Smooth muscle cell (in vitro differentiated cells): ENCODE measurements around the gene CDH23. TPM values are rescaled to one million over a fixed set of nuclear protein-coding genes. Genes with fewer than 3 reads are reported as not detected.

ENCODE experiments used
- DNase-seq: peaks from one replicate; lab custom pipeline; 2025; ENCODE audit not compliant: unreplicated experiment; lab: John Stamatoyannopoulos, UW
- H2AFZ ChIP-seq: fragments of 200-600 bp; sonication (generic); 2 replicates; pipeline ENCODE4 v1.6.0; 2016; ENCODE audit warnings: antibody characterized with exemption, low read depth, mild to moderate bottlenecking
- H3F3A ChIP-seq: fragments of 200-600 bp; sonication (generic); 2 replicates; pipeline ENCODE4 v1.6.0; 2017; ENCODE audit warnings: antibody characterized with exemption, low read depth
- H3K27ac ChIP-seq: fragments of 200-600 bp; sonication (generic); 2 replicates; pipeline ENCODE4 v1.5.1; 2016; ENCODE audit warnings: low read depth, mild to moderate bottlenecking
- H3K27me3 ChIP-seq: fragments of 200-600 bp; sonication (generic); 2 replicates; pipeline ENCODE4 v1.6.1; 2016; ENCODE audit warnings: low read depth, mild to moderate bottlenecking
- H3K36me3 ChIP-seq: fragments of 200-600 bp; sonication (generic); 2 replicates; pipeline ENCODE4 v1.5.1; 2016; ENCODE audit warnings: low read depth
- H3K4me1 ChIP-seq: fragments of 200-600 bp; sonication (generic); 2 replicates; pipeline ENCODE4 v1.5.1; 2016; ENCODE audit warnings: low read depth
- H3K4me2 ChIP-seq: fragments of 200-600 bp; sonication (generic); 2 replicates; pipeline ENCODE4 v1.6.0; 2016; ENCODE audit warnings: mild to moderate bottlenecking
- H3K4me3 ChIP-seq: fragments of 200-600 bp; sonication (generic); 2 replicates; pipeline ENCODE4 v1.5.1; 2016; ENCODE audit warnings: mild to moderate bottlenecking
- H3K79me2 ChIP-seq: fragments of 200-600 bp; sonication (generic); 2 replicates; pipeline ENCODE4 v1.6.0; 2016; ENCODE audit warnings: low read depth, mild to moderate bottlenecking
- H3K9ac ChIP-seq: fragments of 200-600 bp; sonication (generic); 2 replicates; pipeline ENCODE4 v1.6.0; 2016; ENCODE audit warnings: low read depth
- H3K9me3 ChIP-seq: fragments of 200-600 bp; sonication (generic); replicated peaks from 2 replicates; pipeline ENCODE4 v1.5.1; 2016; ENCODE audit warnings: low read depth
- H4K20me1 ChIP-seq: fragments of 200-600 bp; sonication (generic); 2 replicates; pipeline ENCODE4 v1.6.0; 2016; ENCODE audit warnings: low read depth
- CTCF ChIP-seq: fragments of 200-600 bp; sonication (generic); IDR thresholded peaks from 2 replicates; pipeline ENCODE4 v1.5.1; 2017; ENCODE audit warnings: borderline replicate concordance, mild to moderate bottlenecking, antibody characterized with exemption; ENCODE audit not compliant: insufficient read depth, poor library complexity, severe bottlenecking
- WGBS: methylation state at CpG from one replicate; pipeline ENCODE4 v1.1.7; 2016; ENCODE audit warnings: low lambda C conversion rate; 5-methylcytosine and 5-hydroxymethylcytosine counted together
- polyA plus RNA-seq: library from polyadenylated mRNA; unstranded; fragments of >200 nt; fragmentation: Nextera tagmentation; extraction: Ambion mirVana; gene quantifications from 2 replicates; pipeline ENCODE4 v1.2.1, GENCODE V29; 2016
- total RNA-seq: library from RNA; depleted of rRNA; stranded (reverse); fragments of >200 nt; gene quantifications from 2 replicates; pipeline ENCODE4 v1.2.3, GENCODE V29; 2014

The CDH23 gene
- total and polyA plus RNA-seq, 2 experiments from 2014 or later = 0.99 to 2.5 TPM

DNA sequence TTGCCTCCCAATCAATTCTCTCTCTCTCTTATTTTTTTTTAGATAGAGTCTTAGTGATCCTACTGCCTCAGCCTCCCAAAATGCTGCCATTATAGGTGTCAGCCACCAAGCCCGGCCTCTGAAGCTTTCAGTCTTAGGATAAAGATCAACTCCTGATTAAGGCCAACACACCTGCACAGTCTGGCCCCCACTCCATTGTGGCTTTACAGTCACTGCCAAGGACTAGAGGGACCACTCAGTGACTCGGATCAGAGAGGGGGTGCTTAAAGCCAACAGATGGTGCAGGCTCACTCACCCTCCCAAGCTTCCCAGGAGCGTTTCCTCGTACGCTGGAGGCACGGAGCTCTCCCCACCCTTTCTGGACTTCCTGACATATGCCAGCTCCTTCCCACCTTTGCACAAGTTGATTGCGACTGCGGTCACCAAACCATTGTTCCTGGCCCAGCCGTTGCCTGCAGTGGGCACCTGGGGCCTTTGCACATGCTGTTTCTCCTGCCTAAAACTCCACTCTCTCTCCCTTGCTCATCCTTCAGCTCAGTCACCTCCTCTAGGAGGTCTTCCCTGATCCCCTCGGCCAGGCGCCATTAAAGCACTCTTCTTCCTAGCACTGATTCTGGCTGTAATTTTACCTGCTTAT lies 1.7 kb upstream of the CDH23 start:
- no peak for DNase-seq
- TF ChIP-seq CTCF = no peak
- Histone ChIP-seq H3K36me3 (no peaks in the 10 kb centered on the region), H3K27ac (no peak overlapping the region), H3F3A (no peaks in the 10 kb centered on the region), H3K9ac (no peak overlapping the region), H3K4me2 (no peak overlapping the region), H4K20me1 (no peaks in the 10 kb centered on the region), H2AFZ (no peak overlapping the region), H3K4me1 (peaks cover 10% of the 10 kb centered on the region), H3K4me3 (no peak overlapping the region), H3K79me2 (no peaks in the 10 kb centered on the region), H3K9me3 (no peaks in the 10 kb centered on the region), H3K27me3 (peaks cover 96% of the 10 kb centered on the region)
- 93% methylated on average over 11 of the region's 11 CpGs for WGBS

DNA sequence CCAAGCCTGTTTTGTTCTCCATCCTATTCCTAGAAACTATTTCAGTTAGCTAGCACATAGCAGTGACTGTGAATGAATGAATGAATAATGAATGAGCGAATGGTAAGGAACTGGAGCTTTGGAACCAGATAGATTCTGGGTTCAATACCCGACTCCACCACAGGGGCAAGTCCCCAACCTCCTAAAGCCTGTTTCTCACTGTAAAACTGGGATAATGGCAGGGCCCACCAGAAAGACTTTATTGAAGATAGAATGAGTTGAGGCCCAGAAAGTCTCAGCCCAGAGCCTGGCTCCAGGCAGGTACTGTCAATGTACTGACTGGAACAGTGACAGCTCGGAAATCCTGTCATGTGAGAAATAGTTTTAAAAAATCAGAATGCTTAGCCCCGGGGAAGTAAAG lies 1.1 kb upstream of the CDH23 start:
- no peaks in the 10 kb centered on the region for H3F3A ChIP-seq
- H3K27ac ChIP-seq = no peak overlapping the region
- H3K4me3 ChIP-seq = no peak overlapping the region
- no peak overlapping the region for H2AFZ ChIP-seq
- H3K9me3 ChIP-seq = no peaks in the 10 kb centered on the region
- no peaks in the 10 kb centered on the region for H3K36me3 ChIP-seq
- no peak overlapping the region for H3K9ac ChIP-seq
- DNase-seq = no peak
- H3K27me3 ChIP-seq = peaks cover 98% of the 10 kb centered on the region
- no peaks in the 10 kb centered on the region for H4K20me1 ChIP-seq
- WGBS = 90% methylated on average over 4 of the region's 4 CpGs
- no peak overlapping the region for H3K4me2 ChIP-seq
- peaks cover 10% of the 10 kb centered on the region for H3K4me1 ChIP-seq
- H3K79me2 ChIP-seq = no peaks in the 10 kb centered on the region
- TF ChIP-seq CTCF = no peak

DNA sequence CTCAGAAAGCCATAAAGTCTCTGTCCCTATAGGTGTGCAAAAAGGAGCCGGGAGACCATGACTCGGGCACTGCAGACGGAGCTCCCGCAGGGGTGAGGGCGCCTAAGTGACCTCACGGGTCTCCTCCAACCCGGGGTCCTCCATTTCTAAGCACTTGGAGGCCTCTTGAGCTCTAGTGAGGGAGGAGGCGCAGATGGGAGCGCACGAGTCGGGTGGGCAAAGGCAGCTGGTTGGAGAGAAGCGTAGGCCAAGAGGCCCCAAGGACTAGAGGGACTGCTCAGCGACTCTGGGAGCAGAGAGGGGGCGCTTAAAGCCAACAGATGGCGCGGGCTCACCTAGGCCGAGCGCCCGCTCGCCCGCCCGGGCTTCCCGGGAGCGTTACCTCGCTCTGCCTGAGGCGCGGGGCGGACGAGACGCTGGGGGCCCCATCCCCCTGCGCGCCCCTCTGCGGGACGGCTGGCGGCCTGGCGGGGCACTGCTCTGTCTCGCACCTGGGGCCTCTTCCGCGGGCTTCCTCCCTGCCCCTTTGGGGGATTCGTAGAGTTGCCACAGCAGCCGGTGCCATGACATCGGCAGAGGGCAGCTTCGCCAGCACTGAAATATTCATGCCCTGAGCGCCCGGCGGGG lies 523 bp upstream of the CDH23 start:
- TF ChIP-seq CTCF = peak; percentile 39
- no peak for DNase-seq

More for the DNA sequence above, 523 bp upstream of the CDH23 start:
- H3F3A ChIP-seq = no peaks in the 10 kb centered on the region
- H3K4me2 ChIP-seq = peak overlapping the region; percentile 91
- H3K27me3 ChIP-seq = peaks cover 98% of the 10 kb centered on the region
- H4K20me1 ChIP-seq = no peaks in the 10 kb centered on the region
- H3K9me3 ChIP-seq = no peaks in the 10 kb centered on the region
- H3K4me1 ChIP-seq = peaks cover 10% of the 10 kb centered on the region
- H3K27ac ChIP-seq = no peak overlapping the region
- no peaks in the 10 kb centered on the region for H3K36me3 ChIP-seq
- WGBS = 14% methylated on average over 38 of the region's 46 CpGs
- H3K79me2 ChIP-seq = no peaks in the 10 kb centered on the region
- H3K9ac ChIP-seq = no peak overlapping the region
- peak overlapping the region; percentile 50 for H3K4me3 ChIP-seq
- H2AFZ ChIP-seq = no peak overlapping the region
